A673 (cell line): Measurements from ENCODE around the gene CT47C1.

Experiments used
- CTCF ChIP-seq: fragments of 300-800, 200-600 bp; sonication (generic); conservative IDR thresholded peaks from 2 replicates; pipeline ENCODE4 v1.5.1; 2017; ENCODE audit warnings: low read depth, mild to moderate bottlenecking, antibody characterized with exemption, low read length, moderate library complexity, mixed read lengths
- EZH2 ChIP-seq: fragments of 200-600 bp; sonication (generic); IDR thresholded peaks from 2 replicates; pipeline ENCODE4 v1.6.1; 2017; ENCODE audit warnings: borderline replicate concordance, low read depth, mild to moderate bottlenecking, mixed read lengths, antibody characterized with exemption, low read length; ENCODE audit not compliant: poor library complexity, severe bottlenecking

GRCh38 chrX:119118780-119119395 lies 46.1 kb downstream of the CT47C1 start:
- TF ChIP-seq CTCF, result peak; percentile 80
- TF ChIP-seq EZH2, result no peak
